ENCODE results near the gene PNMA3.
"Not testable (repeated sequence)": the region's sequence is repeated elsewhere in the genome, so short reads cannot be mapped to it uniquely, and the experiment has no call there.

The PNMA3 gene

GRCh38 chrX:153055871-153056749, at the start of gene PNMA3:
TSS of gene PNMA3 (plus strand) at chrX:153056470. CDS start at chrX:153057056, 586 bp downstream.
- DNase-seq (ENCODE audit: low read depth in 1 of 2, low spot score in 1 of 2) = no peak

- DNase-seq (ENCODE audit: low read depth in 1 of 2, low spot score in 1 of 2) = not testable (repeated sequence)
Observed at GRCh38 chrX:153017174-153017573, 39.1 kb upstream of the PNMA3 start.

GRCh38 chrX:153019166-153019565, 37.1 kb upstream of the PNMA3 start:
- DNase-seq (ENCODE audit: low read depth in 1 of 2, low spot score in 1 of 2) = no peak

- not testable (repeated sequence) for DNase-seq (ENCODE audit: low read depth in 1 of 2, low spot score in 1 of 2)
Observed at GRCh38 chrX:153026501-153026900, 29.8 kb upstream of the PNMA3 start.

- DNase-seq (ENCODE audit: low read depth in 1 of 2, low spot score in 1 of 2) = not testable (repeated sequence)
Observed at GRCh38 chrX:153028487-153028886, 27.8 kb upstream of the PNMA3 start.

- no peak for DNase-seq (ENCODE audit: low read depth in 1 of 2, low spot score in 1 of 2)
Observed at GRCh38 chrX:153029162-153029561, 27.1 kb upstream of the PNMA3 start.

GRCh38 chrX:153029875-153030274, 26.4 kb upstream of the PNMA3 start:
- no peak for DNase-seq (ENCODE audit: low read depth in 1 of 2, low spot score in 1 of 2)

GRCh38 chrX:153030801-153031200, 25.5 kb upstream of the PNMA3 start:
- DNase-seq (ENCODE audit: low read depth in 1 of 2, low spot score in 1 of 2) = no peak

GRCh38 chrX:153032397-153033118, 23.7 kb upstream of the PNMA3 start:
- DNase-seq (ENCODE audit: low read depth in 1 of 2, low spot score in 1 of 2) = peak; percentile 32 to 43

GRCh38 chrX:153049093-153049492, 7.2 kb upstream of the PNMA3 start:
- no peak for DNase-seq (ENCODE audit: low read depth in 1 of 2, low spot score in 1 of 2)

- no peak for DNase-seq (ENCODE audit: low read depth in 1 of 2, low spot score in 1 of 2)
Observed at GRCh38 chrX:153052534-153052933, 3.7 kb upstream of the PNMA3 start.

- DNase-seq (ENCODE audit: low read depth in 1 of 2, low spot score in 1 of 2) = no peak
Observed at GRCh38 chrX:153057281-153057680, 1.0 kb downstream of the PNMA3 start.

GRCh38 chrX:153059191-153060094, 3.2 kb downstream of the PNMA3 start:
- no peak for DNase-seq (ENCODE audit: low read depth in 1 of 2, low spot score in 1 of 2)

- DNase-seq (ENCODE audit: low read depth in 1 of 2, low spot score in 1 of 2) = no peak
Observed at GRCh38 chrX:153060095-153060445, 3.8 kb downstream of the PNMA3 start.

- DNase-seq (ENCODE audit: low read depth in 1 of 2, low spot score in 1 of 2) = no peak
Observed at GRCh38 chrX:153061732-153062131, 5.5 kb downstream of the PNMA3 start.

GRCh38 chrX:153063315-153063714, 7.0 kb downstream of the PNMA3 start:
- DNase-seq (ENCODE audit: low read depth in 1 of 2, low spot score in 1 of 2) = no peak

- DNase-seq (ENCODE audit: low read depth in 1 of 2, low spot score in 1 of 2) = no peak
Observed at GRCh38 chrX:153064061-153064460, 7.8 kb downstream of the PNMA3 start.

- DNase-seq (ENCODE audit: low read depth in 1 of 2, low spot score in 1 of 2) = no peak
Observed at GRCh38 chrX:153065389-153065788, 9.1 kb downstream of the PNMA3 start.

GRCh38 chrX:153066402-153066801, 10.1 kb downstream of the PNMA3 start:
- DNase-seq (ENCODE audit: low read depth in 1 of 2, low spot score in 1 of 2) = not testable (repeated sequence)

GRCh38 chrX:153071909-153072583, 15.8 kb downstream of the PNMA3 start, which contains the start of gene PNMA6A:
TSS of gene PNMA6A (plus strand) at chrX:153072454. CDS start at chrX:153073063, 609 bp downstream.
- not testable (repeated sequence) for DNase-seq (ENCODE audit: low read depth in 1 of 2, low spot score in 1 of 2)

- not testable (repeated sequence) for DNase-seq (ENCODE audit: low read depth in 1 of 2, low spot score in 1 of 2)
Observed at GRCh38 chrX:153073331-153073730, 17.1 kb downstream of the PNMA3 start.
